HL-60/S4 treated with phorbol 12-myristate 13-acetate at 8.2 ng/mL for 4 days and 3 days (cell line): ENCODE data around the gene NPIPA1.
"Not testable (repeated sequence)": the region's sequence is repeated elsewhere in the genome, so short reads cannot be mapped to it uniquely, and the experiment has no call there.

Experiments used
- in situ Hi-C: fragments of 300-500 bp; cut with MboI; formaldehyde crosslinking; loops from 2 replicates; pipeline ENCODE4 v1.15.0; 2022; ENCODE audit warnings: low sequenced_read_pairs

Gene NPIPA1

DNA sequence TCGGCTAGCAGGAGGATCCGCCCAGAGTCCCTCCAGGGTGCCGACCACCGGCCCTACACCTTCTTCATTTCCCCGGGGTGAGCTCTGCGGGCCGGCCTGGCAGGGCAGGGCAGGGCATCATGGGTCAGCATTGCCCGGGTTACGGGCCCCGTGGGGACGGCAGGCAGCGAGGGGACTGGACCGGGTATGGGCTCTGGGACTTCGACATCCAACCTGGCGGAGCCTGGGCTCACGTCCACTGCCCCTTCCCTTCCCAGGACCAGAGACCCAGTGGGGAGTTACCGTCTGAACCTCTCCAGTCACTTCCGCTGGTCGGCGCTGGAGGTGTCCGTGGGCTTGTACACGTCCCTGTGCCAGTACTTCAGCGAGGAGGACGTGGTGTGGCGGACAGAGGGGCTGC lies 7.0 kb upstream of the NPIPA1 start:
- in situ Hi-C loops: not testable (repeated sequence)

DNA sequence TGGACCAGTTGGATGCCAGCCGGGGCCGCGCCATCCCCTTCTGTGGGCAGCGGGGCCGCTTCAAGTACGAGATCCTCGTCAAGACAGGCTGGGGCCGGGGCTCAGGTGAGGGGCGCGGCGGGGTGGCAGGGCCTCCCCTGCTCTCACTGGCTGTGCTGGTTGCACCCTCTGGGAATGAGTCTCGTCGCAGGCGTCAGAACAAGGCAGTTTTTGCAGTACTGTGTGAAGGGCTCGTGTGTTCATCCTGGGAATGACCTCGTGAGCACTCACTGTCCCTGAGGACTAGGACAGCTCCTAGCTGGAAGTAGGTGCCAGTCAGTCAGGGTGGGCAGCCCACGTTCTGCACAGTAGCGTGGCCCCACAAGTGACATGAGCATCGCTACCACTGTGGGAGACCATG lies 6.3 kb upstream of the NPIPA1 start:
- in situ Hi-C loops: not testable (repeated sequence)

DNA sequence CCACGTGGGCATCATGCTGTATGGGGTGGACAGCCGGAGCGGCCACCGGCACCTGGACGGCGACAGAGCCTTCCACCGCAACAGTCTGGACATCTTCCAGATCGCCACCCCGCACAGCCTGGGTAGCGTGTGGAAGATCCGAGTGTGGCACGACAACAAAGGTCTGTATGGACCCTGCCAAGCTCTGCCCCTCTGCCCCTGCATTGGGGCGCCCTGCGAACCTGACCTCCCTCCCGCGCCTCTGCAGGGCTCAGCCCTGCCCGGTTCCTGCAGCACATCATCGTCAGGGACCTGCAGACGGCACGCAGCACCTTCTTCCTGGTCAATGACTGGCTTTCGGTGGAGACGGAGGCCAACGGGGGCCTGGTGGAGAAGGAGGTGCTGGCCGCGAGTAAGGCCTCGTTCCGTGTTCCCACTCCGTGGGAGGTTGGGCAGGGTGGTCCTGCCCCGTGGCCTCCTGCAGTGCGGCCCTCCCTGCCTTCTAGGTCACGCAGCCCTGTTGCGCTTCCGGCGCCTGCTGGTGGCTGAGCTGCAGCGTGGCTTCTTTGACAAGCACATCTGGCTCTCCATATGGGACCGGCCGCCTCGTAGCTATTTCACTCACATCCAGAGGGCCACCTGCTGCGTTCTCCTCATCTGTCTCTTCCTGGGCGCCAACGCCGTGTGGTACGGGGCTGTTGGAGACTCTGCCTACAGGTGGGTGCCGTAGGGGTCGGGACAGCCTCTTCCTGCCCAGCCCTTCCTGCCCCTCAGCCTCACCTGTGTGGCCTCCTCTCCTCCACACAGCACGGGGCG lies 4.5 kb upstream of the NPIPA1 start:
- in situ Hi-C loops: not testable (repeated sequence)

DNA sequence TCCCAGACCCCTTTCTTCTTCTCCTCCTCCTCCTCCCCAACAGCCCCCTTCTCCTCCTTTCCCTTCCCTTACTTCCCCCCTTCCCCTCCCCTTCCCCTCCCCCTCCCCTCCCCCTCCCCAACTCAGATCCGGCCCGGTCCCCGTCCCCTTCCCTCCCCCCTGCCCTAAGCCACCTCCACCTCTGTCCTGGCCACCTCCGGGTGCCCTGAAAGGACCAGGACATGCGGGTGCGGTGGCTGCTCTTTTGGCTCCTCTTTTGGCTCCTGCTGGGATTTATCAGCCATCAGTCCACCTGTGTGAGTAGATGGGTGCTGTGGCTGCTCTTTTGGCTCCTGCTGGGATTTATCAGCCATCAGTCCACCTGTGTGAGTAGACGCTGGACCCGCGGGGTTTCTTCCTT lies 751 bp downstream of the NPIPA1 start:
- in situ Hi-C loops: not testable (repeated sequence)

DNA sequence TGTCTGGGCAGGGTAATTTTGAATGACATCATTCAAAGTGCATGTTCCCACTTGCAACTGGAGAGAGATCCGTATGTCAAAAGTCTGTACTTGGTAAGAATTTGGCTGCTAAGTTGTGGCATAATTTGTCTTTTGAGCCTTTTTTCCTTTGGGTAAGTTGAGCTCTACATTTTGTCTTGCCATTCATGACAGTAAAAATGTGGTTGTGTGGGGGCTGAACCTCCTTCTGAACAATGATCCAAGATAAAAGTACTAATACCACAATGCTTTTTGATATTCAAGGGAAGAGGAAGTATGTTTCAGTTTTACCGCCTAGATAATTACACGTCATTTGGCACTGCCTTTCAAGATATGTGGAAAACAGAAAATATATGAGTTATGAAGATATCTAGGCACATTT lies 5.4 kb downstream of the NPIPA1 start:
- in situ Hi-C loops: not testable (repeated sequence)

DNA sequence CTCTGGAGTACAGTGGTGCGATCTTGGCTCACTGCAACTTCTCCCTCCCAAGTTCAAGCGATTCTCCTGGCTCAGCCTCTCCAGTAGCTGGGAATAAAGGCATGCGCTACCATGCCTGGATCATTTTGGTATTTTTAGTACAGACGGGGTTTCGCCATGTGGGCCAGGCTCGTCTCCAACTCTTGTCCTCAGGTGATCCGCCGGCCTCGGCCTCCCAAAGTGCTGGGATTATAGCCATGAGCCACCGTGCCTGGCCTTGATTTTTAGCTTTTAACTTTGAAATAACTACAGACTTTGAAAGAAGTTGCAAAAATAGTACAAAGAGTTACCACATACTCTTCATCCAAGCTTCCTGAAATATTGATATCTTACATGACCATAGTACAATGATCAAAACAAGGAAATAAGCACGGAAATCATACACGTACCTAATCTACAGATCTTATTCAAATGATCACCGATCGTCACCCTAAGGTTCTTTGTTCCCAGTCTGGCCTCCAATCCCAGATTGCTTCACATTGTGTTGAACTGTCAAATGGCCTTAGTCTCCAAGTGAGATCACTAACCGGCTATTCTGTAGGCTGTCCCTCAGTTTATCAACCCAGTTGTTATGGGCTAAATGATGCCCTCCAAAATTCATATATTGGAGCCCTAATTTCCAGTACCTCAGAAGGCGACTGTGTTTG lies 18.4 kb downstream of the NPIPA1 start:
- in situ Hi-C loops: no loop called here

DNA sequence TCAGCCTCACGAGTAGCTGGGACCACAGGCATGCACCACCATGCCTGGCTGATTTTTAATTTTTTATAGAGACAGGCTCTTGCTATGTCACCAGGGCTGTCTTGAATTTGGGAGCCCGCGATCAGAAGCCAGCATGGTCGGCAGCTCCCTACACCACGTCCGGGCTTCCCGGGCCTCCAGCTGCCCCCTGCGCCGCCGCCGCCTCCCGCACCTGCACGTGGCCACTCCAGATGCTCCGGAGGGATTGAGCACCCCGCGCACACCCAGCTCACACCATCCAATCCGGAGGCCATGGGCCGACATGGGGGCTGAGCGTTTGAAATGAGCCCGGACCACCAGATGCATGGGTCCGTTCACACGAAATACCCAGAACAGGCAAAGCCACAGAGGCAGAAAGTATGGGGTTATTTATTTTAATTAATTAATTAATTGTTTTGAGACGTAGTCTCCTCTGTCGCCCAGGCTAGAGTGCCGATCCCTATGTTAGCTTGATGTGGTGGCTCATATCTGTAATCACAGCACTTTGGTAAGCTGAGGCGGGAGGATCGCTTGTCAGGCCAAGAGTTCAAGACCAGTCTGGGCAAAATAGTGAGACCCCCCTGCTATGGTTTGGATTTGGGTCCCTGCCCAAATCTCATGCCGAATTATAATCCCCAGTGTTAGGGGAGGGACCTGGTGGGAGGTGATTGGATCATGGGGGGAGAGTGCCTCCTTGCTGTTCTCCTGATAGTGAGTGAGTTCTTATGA lies 20.5 kb downstream of the NPIPA1 start:
- in situ Hi-C loops: no loop called here

DNA sequence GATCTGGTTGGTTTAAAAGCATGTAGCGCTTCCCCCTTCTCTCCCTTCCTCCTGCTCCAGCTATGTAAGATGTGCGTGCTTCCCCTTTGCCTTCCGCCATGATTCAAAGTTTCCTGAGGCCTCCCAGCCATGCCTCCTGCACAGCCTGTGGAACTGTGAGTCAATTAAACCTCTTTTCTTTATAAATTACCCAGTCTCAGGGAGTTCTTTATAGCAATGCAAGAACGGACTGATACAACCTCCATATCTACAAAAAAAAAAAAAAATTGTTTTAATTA lies 21.0 kb downstream of the NPIPA1 start:
- in situ Hi-C loops: no loop called here

DNA sequence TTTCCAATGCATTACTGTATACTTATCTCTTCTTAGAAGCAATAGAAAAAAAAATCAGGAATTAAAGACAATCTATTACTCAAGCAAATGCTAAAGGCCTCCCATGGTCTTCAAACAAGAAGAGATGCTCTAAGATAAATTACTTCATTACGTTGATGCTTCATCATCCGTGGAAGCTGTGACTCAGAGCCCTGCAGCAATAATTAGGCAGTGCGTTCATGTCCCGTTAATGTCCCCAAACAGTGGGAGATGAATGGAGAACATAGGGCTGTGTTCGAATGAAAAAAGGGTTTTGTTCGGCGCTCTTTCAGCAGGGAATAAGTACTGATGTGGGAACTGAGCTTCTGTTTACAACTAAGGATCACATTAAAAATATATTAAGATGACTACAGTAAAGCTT lies 21.7 kb downstream of the NPIPA1 start:
- in situ Hi-C loops: no loop called here

DNA sequence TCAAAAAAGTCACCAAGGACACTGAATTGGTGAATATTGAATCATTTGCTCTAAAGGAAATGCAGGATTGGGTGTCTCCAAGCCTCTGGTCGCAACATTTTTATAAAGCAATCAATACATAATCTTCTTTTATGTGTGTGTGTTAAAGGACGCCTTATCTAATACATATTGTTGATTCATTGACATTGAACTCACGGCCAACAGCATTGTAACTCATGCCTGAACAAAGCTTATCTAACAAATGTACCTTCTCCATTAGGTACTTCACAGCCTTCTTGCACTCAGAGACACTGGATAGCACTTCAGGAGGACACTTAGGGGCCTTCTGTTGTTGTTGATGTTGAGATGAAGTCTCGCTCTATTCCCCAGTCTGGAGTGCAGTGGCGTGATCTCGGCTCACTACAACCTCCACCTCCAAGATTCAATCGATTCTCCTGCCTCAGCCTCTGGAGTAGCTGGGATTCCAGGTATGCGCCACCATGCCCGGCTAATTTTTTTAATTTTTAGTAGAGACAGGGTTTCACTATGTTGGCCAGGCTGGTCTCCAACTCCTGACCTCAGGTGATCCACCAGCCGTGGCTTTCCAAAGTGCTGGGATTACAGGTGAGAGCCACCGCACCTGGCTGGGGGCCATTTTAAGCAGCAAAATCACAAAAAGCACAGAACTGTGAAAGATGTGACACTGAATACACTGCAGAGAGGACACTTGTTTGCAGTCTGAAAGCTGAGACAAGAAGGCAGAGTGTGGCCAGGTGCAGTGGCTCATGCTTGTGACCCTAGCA lies 24.4 kb downstream of the NPIPA1 start:
- in situ Hi-C loops: no loop called here

DNA sequence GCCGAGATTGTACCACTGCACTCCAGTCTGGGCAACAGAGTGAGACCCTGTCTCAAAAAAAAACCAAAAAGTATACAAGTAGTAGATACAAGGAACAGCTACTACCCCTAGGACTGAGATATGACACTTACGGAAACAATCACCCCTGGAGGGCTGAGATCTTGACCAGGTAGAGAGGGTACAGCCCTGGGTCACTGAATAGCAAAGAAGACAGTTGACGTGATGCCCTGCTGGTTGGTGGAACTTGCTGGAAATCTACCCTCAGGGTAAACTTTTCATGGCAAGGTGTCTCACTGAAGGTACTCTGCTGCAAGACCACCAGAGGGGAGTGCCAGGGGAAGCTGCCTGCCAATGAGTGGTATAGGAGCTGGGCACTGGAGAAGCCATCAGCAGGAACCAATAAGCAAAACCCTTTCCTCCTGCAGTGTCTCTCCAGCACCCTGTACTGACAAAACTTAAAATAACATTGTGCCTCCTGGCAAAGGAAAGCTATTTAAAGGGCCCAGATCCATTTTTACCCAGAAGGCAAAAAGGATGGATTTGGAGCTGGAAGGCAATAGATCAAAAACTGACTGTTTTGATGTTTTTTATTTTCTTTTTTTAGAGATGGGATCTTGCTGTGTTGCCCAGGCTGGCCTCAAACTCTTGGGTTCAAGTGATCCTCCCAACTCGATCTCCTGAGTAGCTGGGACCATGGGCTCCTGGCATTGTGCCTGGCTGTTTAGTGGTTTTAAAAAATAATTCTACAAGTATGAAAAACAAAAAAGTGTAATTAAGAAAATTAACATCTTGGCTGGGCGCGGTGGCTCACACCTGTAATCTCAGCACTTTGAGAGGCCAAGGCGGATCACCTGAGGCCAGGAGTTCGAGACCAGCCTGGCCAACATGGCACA lies 26.3 kb downstream of the NPIPA1 start:
- in situ Hi-C loops: no loop called here

DNA sequence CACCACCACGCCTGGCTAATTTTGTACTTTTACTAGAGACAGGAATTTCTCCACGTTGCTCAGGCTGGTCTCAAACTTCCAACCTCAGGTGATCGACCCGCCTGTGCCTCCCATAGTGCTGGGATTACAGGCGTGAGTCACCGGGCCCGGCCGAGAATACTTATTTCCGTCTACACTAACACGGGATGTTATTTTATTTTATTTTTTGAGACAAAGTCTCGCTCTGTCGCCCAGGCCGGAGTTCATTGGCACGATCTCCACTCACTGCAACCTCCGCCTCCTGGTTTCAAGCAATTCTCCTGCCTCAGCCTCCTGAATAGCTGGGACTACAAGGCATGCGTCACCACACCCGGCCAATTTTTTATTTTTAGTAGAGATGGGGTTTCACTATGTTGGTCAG lies 28.1 kb downstream of the NPIPA1 start:
- in situ Hi-C loops: no loop called here

DNA sequence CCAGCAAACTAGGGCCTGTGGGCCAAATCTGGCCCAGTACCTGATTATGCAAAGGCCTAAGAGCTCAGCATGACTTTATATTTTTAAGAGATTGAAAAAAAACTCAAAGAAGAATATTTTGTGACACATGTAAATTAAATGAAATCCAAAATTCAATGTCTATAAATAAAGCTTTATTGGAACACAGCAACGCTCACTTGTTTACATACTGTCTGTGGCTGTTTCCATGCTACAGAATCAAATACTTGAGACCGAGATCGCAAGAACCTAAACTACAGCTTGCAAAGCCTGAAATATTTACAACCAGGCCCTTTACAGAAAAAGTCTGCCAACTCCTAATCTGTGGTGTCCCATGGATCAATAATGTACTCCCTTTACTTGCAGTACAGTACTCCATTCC lies 32.6 kb downstream of the NPIPA1 start:
- in situ Hi-C loops: not testable (repeated sequence)

DNA sequence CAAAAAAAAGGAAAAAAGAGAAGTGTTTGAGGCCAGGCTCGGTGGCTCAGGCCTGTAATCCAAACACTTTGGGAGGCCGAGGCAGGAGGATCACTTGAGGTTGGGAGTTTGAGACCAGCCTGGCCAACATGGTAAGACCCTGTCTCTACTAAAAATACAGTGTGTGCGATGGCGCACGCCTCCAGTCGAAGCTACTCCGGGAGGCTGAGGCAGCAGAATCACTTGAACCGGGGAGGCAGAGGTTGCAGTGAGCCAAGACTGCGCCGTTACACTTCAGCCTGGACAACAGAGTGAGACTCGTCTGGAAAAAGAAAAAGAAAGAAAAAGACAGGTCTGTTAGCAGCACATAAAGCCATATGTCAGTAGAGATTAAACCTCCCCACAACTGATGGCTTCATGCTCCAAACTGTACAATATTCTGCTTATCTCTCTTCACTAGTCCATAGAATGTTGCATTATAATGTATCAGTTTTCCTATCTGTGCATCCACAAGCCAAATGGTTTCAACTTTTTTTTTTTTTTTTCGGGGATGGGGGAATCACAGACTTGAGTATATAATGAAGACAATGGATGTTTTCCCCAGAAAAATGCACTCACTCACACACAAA lies 34.5 kb downstream of the NPIPA1 start:
- in situ Hi-C loops: not testable (repeated sequence)

DNA sequence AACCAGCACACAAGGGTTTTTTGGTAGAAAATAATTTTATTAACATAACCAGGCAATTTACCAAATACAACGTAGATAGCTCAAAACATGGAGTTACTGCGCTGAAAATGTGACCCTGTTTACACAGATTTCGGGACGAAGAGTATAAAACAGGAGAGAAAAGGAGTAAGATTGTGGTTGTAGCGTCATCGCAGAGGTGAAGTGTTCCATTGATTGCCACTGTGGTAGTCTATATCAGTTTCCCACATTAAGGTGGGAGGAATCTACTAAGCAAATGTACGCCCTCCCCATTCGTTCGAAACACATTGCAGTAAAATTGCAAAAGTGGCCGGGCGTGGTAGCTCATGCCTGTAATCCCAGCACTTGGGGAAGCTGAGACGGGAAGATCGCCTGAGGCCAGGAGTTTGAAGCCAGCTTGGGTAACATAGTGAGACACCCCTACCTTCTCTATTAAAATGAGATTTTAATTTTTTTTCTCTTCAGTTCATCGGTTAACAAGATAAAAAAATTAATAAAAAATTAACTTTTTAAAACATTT lies 36.6 kb downstream of the NPIPA1 start:
- in situ Hi-C loops: not testable (repeated sequence)

DNA sequence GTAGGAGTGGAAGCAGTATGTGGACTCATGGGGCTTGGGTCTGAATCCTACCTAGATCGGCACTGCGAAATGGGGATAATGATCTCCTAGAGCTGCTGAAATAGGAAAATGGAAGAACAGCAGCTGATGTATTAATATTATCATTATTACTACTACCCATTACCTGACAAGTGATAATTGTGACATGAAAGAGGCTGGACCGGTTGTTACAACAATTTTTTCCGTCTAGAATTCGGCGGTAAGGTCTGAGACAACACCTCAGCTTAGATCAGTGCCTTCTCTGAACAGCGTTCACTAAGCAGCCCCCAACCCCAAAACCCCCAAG lies 37.0 kb downstream of the NPIPA1 start:
- in situ Hi-C loops: not testable (repeated sequence)

DNA sequence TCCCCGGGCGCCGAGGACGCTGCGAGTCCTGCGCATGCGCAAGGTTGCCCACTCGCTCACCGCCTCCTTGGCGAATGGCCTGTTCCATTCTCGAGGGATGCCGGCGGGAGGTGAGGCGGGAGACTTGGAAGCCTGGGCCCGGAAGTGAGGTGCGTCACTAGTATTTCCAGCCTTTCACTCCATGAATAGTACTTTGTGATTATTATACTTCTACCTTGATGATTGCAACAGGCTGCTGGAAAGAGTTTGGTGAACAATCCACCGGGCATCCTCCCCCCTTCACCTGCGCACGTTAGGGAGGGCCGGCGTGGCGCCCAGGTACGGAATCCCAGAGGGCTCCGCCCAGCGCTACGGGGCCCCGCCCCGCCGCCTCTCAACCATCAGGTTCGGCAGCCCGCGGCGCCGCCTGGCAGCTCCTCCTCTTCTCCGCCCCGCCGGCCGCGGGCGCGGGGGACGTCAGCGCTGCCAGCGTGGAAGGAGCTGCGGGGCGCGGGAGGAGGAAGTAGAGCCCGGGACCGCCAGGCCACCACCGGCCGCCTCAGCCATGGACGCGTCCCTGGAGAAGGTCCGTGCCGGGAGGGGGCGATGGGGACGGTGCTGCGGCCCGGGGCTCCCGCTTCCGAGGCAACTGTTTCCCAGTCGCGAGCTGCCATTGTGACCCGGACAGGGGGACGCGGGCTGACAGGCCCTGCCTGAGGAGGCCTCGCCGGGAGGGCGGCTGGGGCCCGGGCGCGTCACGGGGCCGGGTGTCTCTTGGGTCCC lies 37.6 kb downstream of the NPIPA1 start, which contains the start of gene PDXDC1:
TSS of gene PDXDC1 (plus strand) at position 371 of the 762 bp plus-strand sequence. CDS start at position 545, 174 bp downstream.
- in situ Hi-C loops: not testable (repeated sequence)

DNA sequence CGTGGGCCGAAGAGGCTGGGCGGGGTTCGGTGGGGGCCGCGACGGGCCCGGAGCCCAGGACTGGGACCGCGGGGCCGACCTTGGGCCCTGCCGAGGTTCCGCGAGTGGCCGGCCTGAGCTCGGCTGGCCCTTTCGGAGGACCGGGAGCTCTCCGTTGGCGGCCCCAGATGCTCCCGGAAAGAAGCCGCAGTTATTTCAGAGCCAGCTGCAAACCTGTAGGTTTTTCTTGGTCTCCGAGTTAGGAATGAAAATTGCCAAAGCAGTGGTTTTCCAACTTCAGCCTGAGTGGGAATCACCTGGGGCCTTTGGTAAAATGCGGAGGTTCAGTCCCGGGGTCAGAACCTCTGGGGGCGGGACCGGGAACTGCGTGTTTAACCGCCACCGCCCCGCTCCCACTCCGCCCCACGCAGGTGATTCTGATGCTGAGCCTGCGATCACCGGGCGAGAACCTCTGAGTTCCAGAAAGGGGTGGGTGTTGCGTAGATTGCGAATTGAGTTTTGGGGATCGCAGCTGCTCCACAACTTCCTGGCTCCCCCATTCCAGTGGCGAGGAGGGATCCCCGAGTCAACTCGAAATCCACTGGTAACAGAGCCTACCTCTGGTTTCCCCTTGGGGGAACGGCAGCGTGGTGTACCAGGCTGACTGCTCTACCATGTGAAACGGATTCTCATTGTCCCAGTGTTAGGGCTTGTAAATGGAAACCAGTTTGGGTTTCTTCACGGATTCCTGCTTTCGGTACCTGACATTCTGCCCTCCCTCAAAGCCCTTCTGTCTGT lies 38.4 kb downstream of the NPIPA1 start:
- in situ Hi-C loops: not testable (repeated sequence)
